GM18909 (cell line): Measurements from ENCODE around the gene CCDC177.
"Not testable (repeated sequence)": the region's sequence is repeated elsewhere in the genome, so short reads cannot be mapped to it uniquely, and the experiment has no call there.

Experiments used
- ATAC-seq: cut with Tn5 transposase; IDR thresholded peaks from one replicate; pipeline ENCODE4 v1.9.1; 2021; ENCODE audit warnings: mild to moderate bottlenecking; ENCODE audit not compliant: unreplicated experiment, poor library complexity

CCDC177 gene

GRCh38 chr14:69600304-69600891, 25.7 kb upstream of the CCDC177 start:
- ATAC-seq, result no peak

GRCh38 chr14:69599431-69599830, 24.8 kb upstream of the CCDC177 start:
- ATAC-seq, result not testable (repeated sequence)

GRCh38 chr14:69595336-69595735, 20.7 kb upstream of the CCDC177 start:
- no peak for ATAC-seq

GRCh38 chr14:69594846-69595245, 20.2 kb upstream of the CCDC177 start:
- no peak for ATAC-seq

- no peak for ATAC-seq
Observed at GRCh38 chr14:69593018-69593677, 18.5 kb upstream of the CCDC177 start.

- ATAC-seq, result no peak
Observed at GRCh38 chr14:69591317-69591716, 16.6 kb upstream of the CCDC177 start.

- no peak for ATAC-seq
Observed at GRCh38 chr14:69587389-69587788, 12.7 kb upstream of the CCDC177 start.

GRCh38 chr14:69586404-69586803, 11.7 kb upstream of the CCDC177 start:
- ATAC-seq, result no peak

GRCh38 chr14:69584389-69584788, 9.7 kb upstream of the CCDC177 start:
- no peak for ATAC-seq

- ATAC-seq, result no peak
Observed at GRCh38 chr14:69582829-69583228, 8.2 kb upstream of the CCDC177 start.

GRCh38 chr14:69582212-69582611, 7.5 kb upstream of the CCDC177 start:
- ATAC-seq, result no peak

GRCh38 chr14:69581316-69581935, 6.8 kb upstream of the CCDC177 start:
- ATAC-seq, result no peak

GRCh38 chr14:69580009-69580577, 5.4 kb upstream of the CCDC177 start:
- no peak for ATAC-seq

- no peak for ATAC-seq
Observed at GRCh38 chr14:69579476-69579875, 4.8 kb upstream of the CCDC177 start.

- no peak for ATAC-seq
Observed at GRCh38 chr14:69574954-69575295, 254 bp upstream of the CCDC177 start.

- ATAC-seq, result no peak
Observed at GRCh38 chr14:69573831-69574262, 824 bp downstream of the CCDC177 start.

- ATAC-seq, result no peak
Observed at GRCh38 chr14:69573205-69573830, 1.4 kb downstream of the CCDC177 start.

- no peak for ATAC-seq
Observed at GRCh38 chr14:69572841-69573135, 1.9 kb downstream of the CCDC177 start.

GRCh38 chr14:69572030-69572840, 2.4 kb downstream of the CCDC177 start:
- no peak for ATAC-seq

- no peak for ATAC-seq
Observed at GRCh38 chr14:69571449-69572029, 3.1 kb downstream of the CCDC177 start.
